ENCODE results near the gene RRAS2.

DNA sequence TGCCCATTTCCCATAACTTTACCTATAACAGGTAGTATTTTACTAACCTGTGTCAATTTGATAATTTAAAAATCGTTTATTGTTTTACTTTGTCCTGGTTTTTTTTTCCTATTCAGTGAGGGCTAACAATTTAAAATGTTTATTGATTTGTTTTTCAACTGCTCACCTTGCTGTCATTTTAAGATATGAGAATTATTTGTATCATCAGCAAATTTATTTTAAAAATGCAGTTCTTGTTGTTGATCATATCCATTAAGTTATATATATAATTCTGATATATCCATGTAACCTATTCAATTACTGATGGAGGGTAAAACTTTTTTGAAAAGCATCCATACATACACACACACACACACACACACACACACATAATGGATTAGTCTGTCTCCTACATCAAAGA lies 24.8 kb downstream of the RRAS2 start:
- no peak for TF ChIP-seq POLR2A (IDR thresholded peaks at IDR 0.05)
- TF ChIP-seq, protein P1, sequence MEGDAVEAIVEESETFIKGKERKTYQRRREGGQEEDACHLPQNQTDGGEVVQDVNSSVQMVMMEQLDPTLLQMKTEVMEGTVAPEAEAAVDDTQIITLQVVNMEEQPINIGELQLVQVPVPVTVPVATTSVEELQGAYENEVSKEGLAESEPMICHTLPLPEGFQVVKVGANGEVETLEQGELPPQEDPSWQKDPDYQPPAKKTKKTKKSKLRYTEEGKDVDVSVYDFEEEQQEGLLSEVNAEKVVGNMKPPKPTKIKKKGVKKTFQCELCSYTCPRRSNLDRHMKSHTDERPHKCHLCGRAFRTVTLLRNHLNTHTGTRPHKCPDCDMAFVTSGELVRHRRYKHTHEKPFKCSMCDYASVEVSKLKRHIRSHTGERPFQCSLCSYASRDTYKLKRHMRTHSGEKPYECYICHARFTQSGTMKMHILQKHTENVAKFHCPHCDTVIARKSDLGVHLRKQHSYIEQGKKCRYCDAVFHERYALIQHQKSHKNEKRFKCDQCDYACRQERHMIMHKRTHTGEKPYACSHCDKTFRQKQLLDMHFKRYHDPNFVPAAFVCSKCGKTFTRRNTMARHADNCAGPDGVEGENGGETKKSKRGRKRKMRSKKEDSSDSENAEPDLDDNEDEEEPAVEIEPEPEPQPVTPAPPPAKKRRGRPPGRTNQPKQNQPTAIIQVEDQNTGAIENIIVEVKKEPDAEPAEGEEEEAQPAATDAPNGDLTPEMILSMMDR (IDR thresholded peaks at IDR 0.05): no peak
